ENCODE data around the gene TRPV3. TPM values are rescaled to one million over a fixed set of nuclear protein-coding genes. Genes with fewer than 3 reads are reported as not detected.
A peak's percentile ranks its signal among the peaks of the same experiment; 100 is the strongest.

TRPV3 gene
- total and polyA plus RNA-seq, 9 of the 15 experiments (the other 6 are each of a cell fraction or from before 2014, with no cell fraction given): 0.03 to 0.42 (median 0.11) TPM; not detected in 1

GRCh38 chr17:3539881-3540540 lies 17.6 kb downstream of the TRPV3 start:
- TF ChIP-seq HOXB6 (CRISPR knock-in tag; IDR thresholded peaks at IDR 0.05; ENCODE audit: borderline replicate concordance) (no peak), GTF2B (IDR thresholded peaks at IDR 0.05; ENCODE audit: extremely low read depth, insufficient read length) (no peak), TBP (optimal IDR thresholded peaks at IDR 0.05; ENCODE audit: low read depth, low read length) (no peak), ZNF263 (CRISPR knock-in tag; IDR thresholded peaks at IDR 0.05; ENCODE audit: borderline replicate concordance) (no peak), MEF2A (IDR thresholded peaks at IDR 0.05; ENCODE audit: control insufficient read depth, low read depth, low read length) (no peak), ZNF445 (CRISPR knock-in tag; IDR thresholded peaks at IDR 0.05; ENCODE audit: low read depth) (no peak), CHCHD3 (CRISPR knock-in tag; IDR thresholded peaks at IDR 0.05) (no peak), ZNF431 (CRISPR knock-in tag; IDR thresholded peaks at IDR 0.05) (no peak), KLF10 (CRISPR knock-in tag; IDR thresholded peaks at IDR 0.05) (no peak), ZNF695 (CRISPR knock-in tag; IDR thresholded peaks at IDR 0.05) (no peak), GABPB1 (CRISPR knock-in tag; IDR thresholded peaks at IDR 0.05) (no peak), MTF1 (CRISPR knock-in tag; IDR thresholded peaks at IDR 0.05; ENCODE audit: borderline replicate concordance) (no peak), TCF3 (CRISPR knock-in tag; IDR thresholded peaks at IDR 0.05) (no peak), EP400 (IDR thresholded peaks at IDR 0.05) (no peak), ZNF511 (CRISPR knock-in tag; IDR thresholded peaks at IDR 0.05) (no peak), ADNP (tag; IDR thresholded peaks at IDR 0.05) (no peak), CBFA2T3 (IDR thresholded peaks at IDR 0.05) (no peak), ZNF133 (CRISPR knock-in tag; IDR thresholded peaks at IDR 0.05) (no peak), XRCC5 (IDR thresholded peaks at IDR 0.05; ENCODE audit: low read depth, low read length) (no peak), ZNF140 (CRISPR knock-in tag; IDR thresholded peaks at IDR 0.05) (no peak)
- ATAC-seq: 0 out of 3 replicates have a peak, but pooled peaks have one; percentile 22
- POLR2A ChIA-PET: interaction anchor here (0.6 to 0.7 kb wide), 2 partner anchors 271 to 406 kb away, joined by 3 read pairs; no protein-coding TSS in a partner anchor
- no peak overlapping the region for H3K4me3 ChIP-seq
- in situ Hi-C loops (cut with MboI) (no loop called here), intact Hi-C loops (cut with micrococcal nuclease) (no loop called here)
- H2AFZ ChIP-seq (ENCODE audit: low read depth, low read length): no peak overlapping the region
- peaks cover 0 to 17% of the 10 kb centered on the region in 2 experiments; a peak in 2 of 5 replicates for H3K27me3 ChIP-seq (ENCODE audit: control insufficient read depth in 2 of 2, insufficient read depth in 2 of 2, low read length in 2 of 2)
- peak in 3 of 4 experiments; percentile 20 to 28 (median 25) for DNase-seq (ENCODE audit: extremely low read depth in 1 of 4, low spot score in 3 of 4)
- H3K4me1 ChIP-seq (replicated peaks in 1 of 2; ENCODE audit: control insufficient read depth in 2 of 2, insufficient read depth in 2 of 2, low read length in 2 of 2): peaks cover 0 to 8% of the 10 kb centered on the region in 2 experiments; a peak in 1 of 5 replicates
- H3K79me2 ChIP-seq (ENCODE audit: control insufficient read depth, insufficient read depth, low read length): no peaks in the 10 kb centered on the region
- no peak for FAIRE-seq
- H3K9ac ChIP-seq (ENCODE audit: insufficient read depth in 1 of 2, low read depth in 2 of 2, low read length in 2 of 2): no peak overlapping the region
- BruUV-seq (replicated peaks): no TSS peak
- no peaks in the 10 kb centered on the region for H3K9me3 ChIP-seq (replicated peaks; ENCODE audit: control insufficient read depth, insufficient read depth, low read depth, low read length)
- H3K36me3 ChIP-seq (ENCODE audit: control insufficient read depth, insufficient read depth, low read length): no peaks in the 10 kb centered on the region
- WGBS (ENCODE audit: insufficient coverage, low coverage, missing lambda C conversion rate): 1% methylated on average over 7 of the region's 8 CpGs
- CTCF ChIA-PET (ENCODE audit: low intra/inter-chr PET ratio): no interaction called here
- H3K9me1 ChIP-seq (ENCODE audit: control insufficient read depth, insufficient read depth, low read length): no peaks in the 10 kb centered on the region
- no peak overlapping the region for H3K27ac ChIP-seq (ENCODE audit: extremely low read depth, low read depth, low read length)
- no peak overlapping the region for H3K4me2 ChIP-seq (ENCODE audit: insufficient read depth, low read length)
- H4K20me1 ChIP-seq (replicated peaks; ENCODE audit: control insufficient read depth, insufficient read depth, low read length): no peaks in the 10 kb centered on the region; the same call in 1 of the 2 replicates
